SK-N-DZ (cell line): ENCODE data around the gene RPL18A. TPM values are rescaled to one million over a fixed set of nuclear protein-coding genes. Genes with fewer than 3 reads are reported as not detected.

Experiments used
- DNase-seq: peaks from one replicate; pipeline ENCODE4 v3.0.0-alpha.2; 2015; ENCODE audit warnings: low spot score
- polyA plus RNA-seq, 2 experiments: library from polyadenylated mRNA; depleted of rRNA; stranded (reverse); fragments of >200 nt; gene quantifications; 2 replicates each; pipeline ENCODE4 v1.2.3, GENCODE V29; 2014

Gene RPL18A
- 1,323 and 1,484 TPM in 2 replicates for polyA plus RNA-seq (2014; cell fraction: cytosol; rRNA removed)
- polyA plus RNA-seq (2014; cell fraction: nucleus; rRNA removed): 991 and 1,227 TPM in 2 replicates

- DNase-seq: peak; percentile 99
These were observed at the start of gene RPL18A for GRCh38 chr19:17859533-17860330. RPL18A (plus strand) TSS chr19:17859910; CDS start chr19:17859957, 47 bp downstream.

- DNase-seq: no peak
These were observed 48.6 kb upstream of the RPL18A start for GRCh38 chr19:17811103-17811502.

GRCh38 chr19:17811681-17812080 is 48.0 kb upstream of the RPL18A start:
- no peak for DNase-seq

- DNase-seq: no peak
These were observed 47.6 kb upstream of the RPL18A start for GRCh38 chr19:17812099-17812498.

GRCh38 chr19:17817668-17818363 is 41.9 kb upstream of the RPL18A start:
- no peak for DNase-seq

- DNase-seq: no peak
These were observed 38.5 kb upstream of the RPL18A start, which contains the start of gene INSL3 for GRCh38 chr19:17821190-17821589. INSL3 (minus strand) TSS chr19:17821519; CDS start chr19:17821506, 13 bp downstream.

- DNase-seq: no peak
These were observed 35.4 kb upstream of the RPL18A start for GRCh38 chr19:17824339-17824738.

GRCh38 chr19:17826508-17827056 is 33.1 kb upstream of the RPL18A start:
- no peak for DNase-seq

GRCh38 chr19:17829855-17830566 is 29.7 kb upstream of the RPL18A start:
- DNase-seq: peak; percentile 74

- peak; percentile 71 for DNase-seq
These were observed 28.9 kb upstream of the RPL18A start for GRCh38 chr19:17830567-17831418.

- DNase-seq: no peak
These were observed 28.3 kb upstream of the RPL18A start for GRCh38 chr19:17831419-17831888.

GRCh38 chr19:17832443-17833208 is 27.1 kb upstream of the RPL18A start:
- DNase-seq: no peak

- DNase-seq: no peak
These were observed 25.1 kb upstream of the RPL18A start for GRCh38 chr19:17834350-17835181.

- DNase-seq: no peak
These were observed 24.3 kb upstream of the RPL18A start for GRCh38 chr19:17835182-17836006.

GRCh38 chr19:17836530-17836929 is 23.2 kb upstream of the RPL18A start:
- no peak for DNase-seq

GRCh38 chr19:17837972-17838371 is 21.7 kb upstream of the RPL18A start:
- DNase-seq: no peak

GRCh38 chr19:17840019-17840418 is 19.7 kb upstream of the RPL18A start:
- no peak for DNase-seq

GRCh38 chr19:17841371-17841809 is 18.3 kb upstream of the RPL18A start:
- DNase-seq: no peak
